ENCODE data around the gene TTC39A. TPM values are rescaled to one million over a fixed set of nuclear protein-coding genes. Genes with fewer than 3 reads are reported as not detected.

TTC39A gene
- polyA plus RNA-seq, 1 donor from 2014 or later: not detected

Other genes with a start within 250 kb of the TTC39A start
- gene C1orf185, start 228.3 kb downstream of the TTC39A start, polyA plus RNA-seq: not detected
- gene RNF11, start 94.3 kb downstream of the TTC39A start, polyA plus RNA-seq: 14.9 TPM
- gene EPS15, start 188.7 kb upstream of the TTC39A start, polyA plus RNA-seq: 70.2 TPM

Measured in IgD-negative memory B cell (primary cell).